VCaP (cell line): ENCODE data around the gene EIF2S2.

Experiments
- H3K27ac ChIP-seq: fragments of 450-650 bp; 2 replicates; pipeline ENCODE4 v1.5.1; 2017
- CTCF ChIP-seq: fragments of 450-650 bp; conservative IDR thresholded peaks from 2 replicates; pipeline ENCODE4 v1.5.1; 2017; ENCODE audit warnings: mild to moderate bottlenecking, moderate library complexity

Gene EIF2S2

GRCh38 chr20:34083137-34083536 lies 28.9 kb downstream of the EIF2S2 start:
- peak; percentile 26 for TF ChIP-seq CTCF

GRCh38 chr20:34082232-34082887 lies 29.7 kb downstream of the EIF2S2 start:
- H3K27ac ChIP-seq, result peak overlapping the region; percentile 50
- no peak for TF ChIP-seq CTCF

More at GRCh38 chr20:34083137-34083536, 28.9 kb downstream of the EIF2S2 start:
- peak overlapping the region; percentile 50 for H3K27ac ChIP-seq

- H3K27ac ChIP-seq, result no peak overlapping the region
- no peak for TF ChIP-seq CTCF
These were observed 32.2 kb downstream of the EIF2S2 start for GRCh38 chr20:34079818-34080217.

- TF ChIP-seq CTCF, result no peak
These were observed 33.5 kb downstream of the EIF2S2 start for GRCh38 chr20:34078540-34078939.

GRCh38 chr20:34076952-34077351 lies 35.1 kb downstream of the EIF2S2 start:
- no peak for TF ChIP-seq CTCF

More at GRCh38 chr20:34078540-34078939, 33.5 kb downstream of the EIF2S2 start:
- H3K27ac ChIP-seq, result no peak overlapping the region

GRCh38 chr20:34075647-34076046 lies 36.4 kb downstream of the EIF2S2 start:
- no peak overlapping the region for H3K27ac ChIP-seq
- TF ChIP-seq CTCF, result no peak; the same call in 1 of the 2 replicates

More at GRCh38 chr20:34076952-34077351, 35.1 kb downstream of the EIF2S2 start:
- no peak overlapping the region for H3K27ac ChIP-seq

- H3K27ac ChIP-seq, result no peak overlapping the region
- no peak for TF ChIP-seq CTCF
These were observed 37.8 kb downstream of the EIF2S2 start for GRCh38 chr20:34074101-34074760.
